GM19351 (cell line): ENCODE data around the gene KCNF1.

Experiments used
- ATAC-seq: cut with Tn5 transposase; IDR thresholded peaks from one replicate; pipeline ENCODE4 v1.9.1; 2021; ENCODE audit warnings: mild to moderate bottlenecking, moderate library complexity; ENCODE audit not compliant: unreplicated experiment

The KCNF1 gene, protein sequence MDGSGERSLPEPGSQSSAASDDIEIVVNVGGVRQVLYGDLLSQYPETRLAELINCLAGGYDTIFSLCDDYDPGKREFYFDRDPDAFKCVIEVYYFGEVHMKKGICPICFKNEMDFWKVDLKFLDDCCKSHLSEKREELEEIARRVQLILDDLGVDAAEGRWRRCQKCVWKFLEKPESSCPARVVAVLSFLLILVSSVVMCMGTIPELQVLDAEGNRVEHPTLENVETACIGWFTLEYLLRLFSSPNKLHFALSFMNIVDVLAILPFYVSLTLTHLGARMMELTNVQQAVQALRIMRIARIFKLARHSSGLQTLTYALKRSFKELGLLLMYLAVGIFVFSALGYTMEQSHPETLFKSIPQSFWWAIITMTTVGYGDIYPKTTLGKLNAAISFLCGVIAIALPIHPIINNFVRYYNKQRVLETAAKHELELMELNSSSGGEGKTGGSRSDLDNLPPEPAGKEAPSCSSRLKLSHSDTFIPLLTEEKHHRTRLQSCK

DNA sequence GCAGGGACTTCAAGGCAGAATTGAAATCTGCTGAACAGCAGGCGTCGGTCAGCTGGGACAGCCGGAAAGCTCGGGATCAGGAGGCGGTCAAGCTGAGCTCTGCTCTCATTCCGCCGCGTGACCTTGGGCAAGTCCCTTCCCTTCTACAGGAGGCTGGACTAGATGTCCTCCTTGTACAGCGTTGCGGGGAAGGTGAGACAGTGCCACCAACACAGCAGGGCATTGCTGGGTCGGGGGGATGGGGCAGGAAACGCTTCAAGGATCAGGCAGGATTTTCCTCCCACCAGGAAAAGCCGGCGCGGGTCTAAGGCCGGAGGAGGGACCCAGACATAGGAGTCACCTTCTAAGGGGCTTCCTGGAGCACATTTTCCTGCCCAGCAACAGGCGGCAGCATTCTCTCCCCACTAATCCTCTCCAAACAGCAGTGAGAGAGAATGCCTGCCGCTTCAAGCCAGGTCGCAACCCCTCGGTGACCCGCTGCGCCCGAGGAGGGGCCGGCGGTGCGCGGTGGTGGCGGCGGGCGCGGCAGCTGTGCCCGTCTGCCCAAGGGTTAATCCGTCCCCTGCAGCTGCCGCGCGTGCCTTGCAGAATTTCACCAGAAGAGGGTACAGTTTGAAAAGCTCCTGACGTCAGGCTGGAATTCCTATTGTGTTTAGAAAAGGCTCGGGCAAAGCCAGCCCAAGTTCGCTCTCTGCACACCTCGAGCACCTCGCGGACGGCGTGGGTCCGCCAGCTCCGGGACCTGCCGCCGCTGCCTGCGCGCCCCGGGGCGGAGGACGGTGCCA, at the start of gene KCNF1:
Gene KCNF1, plus strand, starts transcription at position 644 of the 785 bp plus-strand sequence. CDS start 493 bp downstream, outside the sequence.
- ATAC-seq: no peak

DNA sequence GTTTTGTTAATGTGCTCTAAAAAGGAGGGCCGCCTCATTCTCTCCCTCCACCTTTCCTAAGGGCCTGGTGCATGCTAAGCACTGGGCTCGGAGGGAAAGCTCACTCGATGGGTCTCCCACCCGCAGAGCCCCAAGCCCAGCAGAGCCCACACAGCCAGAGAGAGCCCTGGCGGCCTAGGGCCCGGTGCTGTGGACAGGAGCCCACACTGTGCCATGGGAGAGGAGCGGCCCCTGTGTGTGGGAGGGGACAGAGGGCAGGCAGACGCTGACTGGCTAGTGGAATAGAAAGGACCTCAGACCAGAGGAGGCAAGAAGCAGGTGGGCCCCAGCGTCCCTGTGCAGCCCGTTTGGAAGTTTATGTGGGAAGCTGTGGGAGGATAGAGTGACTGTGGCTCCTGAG, 49.4 kb upstream of the KCNF1 start:
- ATAC-seq: no peak

DNA sequence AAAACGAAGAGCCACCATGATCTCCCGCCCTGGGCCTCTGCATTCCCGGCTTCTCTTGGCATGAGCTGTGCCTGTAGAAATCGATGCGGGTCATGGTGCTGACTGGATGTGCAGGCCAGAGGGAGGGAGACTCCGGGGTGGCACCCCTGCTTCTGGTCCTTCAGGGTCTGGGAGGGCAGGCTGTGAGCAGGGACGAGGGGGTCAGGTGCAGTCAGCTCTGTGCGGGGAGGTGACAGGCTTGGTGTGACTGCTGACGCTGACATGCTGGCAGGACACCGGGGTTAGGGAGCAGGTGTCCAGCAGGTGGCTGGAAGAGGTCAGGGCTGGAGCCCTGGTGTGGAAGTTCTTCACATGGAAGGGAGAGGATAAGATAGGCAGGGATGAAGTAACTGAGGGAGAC, 48.7 kb upstream of the KCNF1 start:
- ATAC-seq: no peak

DNA sequence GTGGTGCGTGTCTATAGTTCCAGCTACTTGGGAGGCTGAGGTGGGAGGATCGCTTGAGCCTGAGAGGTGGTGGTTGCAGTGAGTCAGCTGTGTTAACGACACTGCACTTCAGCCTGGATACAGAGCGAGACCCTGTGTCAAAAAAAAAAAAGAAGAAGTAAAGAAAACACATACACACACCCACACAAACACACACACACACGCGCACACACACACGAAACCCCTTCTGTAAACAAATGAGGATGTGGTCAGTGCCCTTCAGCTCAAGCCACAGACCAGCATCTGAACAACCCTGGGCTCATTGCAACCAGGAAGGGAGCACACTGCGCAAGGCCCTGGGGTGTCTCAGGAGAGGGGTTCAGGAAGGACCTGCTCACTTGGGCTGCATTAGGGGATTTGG, 47.9 kb upstream of the KCNF1 start:
- ATAC-seq: peak; percentile 73

DNA sequence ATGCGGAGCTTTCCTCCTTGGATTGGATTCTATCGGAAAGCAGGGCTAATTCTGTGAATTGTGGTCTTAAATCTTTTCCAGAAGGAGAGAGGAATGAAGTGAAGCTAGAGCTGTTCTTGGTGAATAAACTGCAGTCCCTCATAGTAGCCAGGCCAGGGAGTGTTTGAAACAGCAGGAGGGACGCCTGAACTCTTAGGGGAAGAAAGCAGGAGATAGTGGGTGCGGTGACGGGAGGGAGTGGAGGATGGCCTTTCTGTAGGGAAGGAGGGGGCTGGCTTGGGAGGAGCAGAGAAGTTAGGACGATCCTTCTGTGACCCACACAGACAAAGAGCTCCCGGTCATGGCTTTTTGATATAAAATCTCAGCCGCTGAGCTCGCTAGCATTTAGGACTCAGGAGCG, 47.5 kb upstream of the KCNF1 start:
- no peak for ATAC-seq

DNA sequence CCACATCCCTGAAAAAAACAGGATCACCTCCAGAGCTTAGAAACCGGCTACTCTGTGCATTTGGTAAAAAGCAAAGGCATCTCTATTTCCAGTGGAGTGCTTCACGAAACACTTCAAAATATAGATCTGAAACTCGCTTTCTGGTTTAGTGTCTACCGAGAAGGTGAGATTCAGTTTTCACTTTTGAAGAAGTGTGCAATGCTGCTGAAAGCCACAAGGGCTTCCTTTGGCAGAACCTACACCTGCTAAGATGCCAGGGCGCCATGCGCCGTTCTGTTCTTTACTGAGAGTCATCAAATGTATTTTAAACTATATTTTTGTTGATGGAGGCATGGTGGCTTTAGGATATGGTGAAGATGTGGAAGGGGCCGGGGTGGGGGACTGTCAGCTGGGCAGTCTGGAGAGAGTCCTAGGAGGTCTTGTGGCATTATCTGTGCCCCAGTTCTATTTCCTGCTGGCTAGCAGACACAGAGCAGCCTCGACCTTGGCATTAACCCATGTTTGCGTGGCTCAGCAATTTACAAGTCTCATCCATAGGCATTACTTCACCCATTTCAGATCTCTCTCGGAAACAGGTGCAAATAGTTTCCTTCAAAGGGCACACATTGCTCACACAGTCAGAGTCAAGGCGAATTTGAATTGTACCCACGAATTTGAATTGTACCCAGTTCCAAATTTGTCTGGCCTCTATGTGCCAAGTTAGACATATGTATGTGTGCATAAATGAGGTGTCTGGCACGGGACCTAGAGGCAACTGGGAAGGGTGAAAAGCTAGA, 46.7 kb upstream of the KCNF1 start:
- ATAC-seq: peak; percentile 87

DNA sequence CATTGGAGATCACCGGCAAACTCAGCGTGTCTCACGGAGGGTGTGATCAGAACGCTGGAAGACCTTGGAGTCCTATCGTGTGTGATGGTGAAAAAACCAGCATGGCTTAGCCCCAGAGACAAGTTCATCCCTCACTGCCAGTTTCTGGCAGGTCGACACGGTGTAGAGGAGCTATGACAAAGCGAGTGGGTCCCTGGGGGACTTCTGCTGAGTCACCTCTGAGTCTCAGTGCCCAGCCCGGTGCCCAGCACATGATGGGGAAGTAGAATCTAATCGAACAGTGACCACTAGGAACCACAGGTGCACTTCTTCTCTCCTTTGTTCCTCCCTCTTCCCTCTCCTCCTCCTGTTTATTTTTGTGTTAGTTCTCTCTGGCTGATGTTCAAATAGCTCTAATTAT, 45.9 kb upstream of the KCNF1 start:
- no peak for ATAC-seq

DNA sequence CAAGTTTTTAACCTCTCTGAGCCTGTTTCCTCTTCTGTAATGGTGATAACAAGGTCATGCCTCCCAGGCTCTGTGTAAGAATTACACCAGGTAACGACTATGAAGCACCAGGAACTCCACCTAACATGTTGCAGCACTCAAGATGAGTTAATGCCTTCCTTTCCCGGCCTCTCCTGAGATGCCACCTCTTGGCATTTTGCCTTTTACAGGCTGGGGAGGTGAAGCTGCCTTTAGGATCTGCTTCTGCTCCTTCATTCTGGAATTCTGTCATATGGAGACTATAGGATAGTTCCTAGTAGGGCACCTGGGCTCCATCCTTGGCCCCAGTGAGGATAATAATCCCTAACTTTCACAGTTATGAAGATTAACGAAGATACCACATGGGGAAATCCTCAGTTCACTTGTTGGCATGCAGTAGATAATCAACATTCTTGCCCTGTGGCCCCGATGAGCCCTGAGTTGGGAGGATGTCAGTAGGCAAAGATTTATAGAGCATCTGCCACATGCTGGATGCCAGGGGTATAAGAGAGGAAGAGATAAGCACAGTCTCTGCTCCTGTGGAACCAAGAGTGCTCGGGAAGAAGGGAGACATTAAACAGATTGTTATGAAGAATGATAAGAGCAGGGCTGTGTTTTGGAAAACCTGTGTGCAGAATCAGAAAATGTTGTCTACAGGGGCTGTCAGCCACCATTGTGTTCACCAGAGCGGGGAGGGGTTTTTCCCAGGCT, 43.9 kb upstream of the KCNF1 start:
- ATAC-seq: no peak

DNA sequence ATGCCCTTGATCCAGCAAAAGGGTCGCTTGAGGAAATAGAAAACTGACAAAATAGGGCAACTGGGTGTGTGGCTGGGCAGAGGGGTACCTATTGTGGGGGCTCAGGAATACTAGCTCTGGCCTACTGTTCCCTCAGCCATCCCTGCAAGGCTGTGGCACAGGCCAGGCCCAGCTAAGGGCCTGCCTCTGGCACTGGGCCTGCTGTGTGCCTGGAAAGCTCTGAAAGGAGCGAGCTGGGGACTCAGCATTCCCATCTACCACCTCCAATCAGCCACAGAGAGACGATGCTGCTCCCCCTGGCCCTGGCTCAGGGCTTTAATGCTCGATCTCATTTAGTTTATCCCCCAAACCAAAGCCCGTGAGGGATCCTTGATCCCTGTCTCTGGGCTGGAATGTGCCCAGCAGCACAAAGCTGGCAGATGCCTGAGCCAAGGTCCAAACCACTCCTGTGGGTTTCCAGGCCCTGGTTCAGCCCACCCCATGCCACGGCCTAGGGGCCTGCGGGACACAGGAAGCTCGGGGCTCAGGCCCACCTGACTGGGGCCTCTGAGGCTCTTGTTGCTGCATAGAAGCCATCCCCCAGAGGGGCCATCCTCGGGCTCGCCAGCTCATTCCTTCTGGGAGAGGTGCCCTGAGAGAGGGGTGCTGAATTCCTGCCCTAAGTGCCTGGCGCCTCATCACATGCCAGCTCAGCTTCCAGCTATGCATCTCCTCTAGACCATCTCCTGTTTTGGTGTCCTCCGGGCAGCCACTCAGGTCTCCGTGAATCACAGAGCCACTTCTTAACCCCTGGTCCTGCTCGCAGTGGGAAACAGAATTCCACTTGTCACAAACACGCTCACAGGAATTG, 43.0 kb upstream of the KCNF1 start:
- no peak for ATAC-seq

DNA sequence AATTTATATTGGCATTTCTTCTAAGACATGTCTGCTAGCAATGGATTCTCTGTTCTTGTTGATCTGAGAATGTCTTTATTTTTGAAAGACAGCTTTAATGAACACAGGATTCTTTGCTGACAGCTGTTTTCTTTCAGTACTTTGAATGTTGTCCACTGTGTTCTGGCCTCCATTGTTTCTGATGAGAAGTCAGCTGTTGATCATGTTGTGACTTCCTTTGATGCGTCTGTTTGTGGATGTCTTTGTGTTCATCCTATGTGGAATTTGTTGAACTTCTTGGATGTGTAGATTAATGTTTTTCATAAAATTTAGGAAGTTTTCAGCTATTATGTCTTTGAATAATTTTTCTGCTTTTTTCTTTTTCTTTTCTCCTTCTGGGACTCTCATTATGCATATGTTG, 39.8 kb upstream of the KCNF1 start:
- no peak for ATAC-seq

DNA sequence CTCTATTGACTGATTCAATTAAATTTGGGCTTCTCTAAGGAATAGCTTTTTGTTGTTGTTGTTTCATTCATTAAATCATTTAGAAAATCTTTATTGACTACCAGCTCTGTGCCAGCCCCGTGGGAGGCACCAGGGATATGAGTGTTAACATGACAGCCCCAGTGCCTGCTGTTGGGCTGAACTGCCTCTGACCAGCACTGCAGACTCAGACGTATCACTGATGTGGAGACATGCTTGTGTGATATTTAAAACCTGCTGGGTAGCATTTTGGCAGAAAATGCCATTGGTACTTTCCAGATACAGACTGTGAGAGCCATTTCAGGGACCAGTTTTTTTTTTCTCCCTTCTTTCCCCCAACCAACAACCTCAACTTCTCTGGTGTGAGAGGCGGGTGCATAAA, 38.6 kb upstream of the KCNF1 start:
- no peak for ATAC-seq

DNA sequence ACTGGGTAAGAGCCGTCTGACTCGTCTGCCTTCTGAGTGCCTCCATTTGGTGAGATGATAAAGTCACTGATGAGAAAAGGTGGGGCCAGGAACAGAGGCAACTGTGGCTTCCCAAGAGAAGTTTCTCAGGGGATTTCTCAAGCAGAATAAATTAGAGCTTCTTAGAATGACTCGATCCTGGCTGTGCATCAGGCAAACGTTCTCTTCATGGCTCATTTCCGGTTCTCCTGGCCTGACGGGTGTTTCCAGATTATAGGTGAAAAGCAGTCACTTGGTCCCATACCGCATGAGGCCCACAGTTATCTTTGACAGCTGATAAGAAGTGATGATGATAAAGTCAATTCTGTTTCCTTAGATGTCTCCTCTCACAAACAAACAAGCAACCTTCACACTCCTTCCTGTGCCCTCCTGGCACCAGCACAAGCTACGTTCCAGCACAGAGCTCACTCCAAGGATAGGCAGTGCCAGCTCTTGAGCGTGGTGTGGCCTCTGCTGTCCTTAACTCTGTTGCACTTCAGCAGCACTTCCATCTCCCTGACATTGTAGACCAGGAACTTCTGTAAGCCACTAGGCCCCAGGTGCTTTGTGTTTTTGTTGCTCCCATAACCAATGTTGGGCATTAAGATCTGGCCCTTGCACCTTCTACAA, 37.8 kb upstream of the KCNF1 start:
- peak; percentile 55 for ATAC-seq

DNA sequence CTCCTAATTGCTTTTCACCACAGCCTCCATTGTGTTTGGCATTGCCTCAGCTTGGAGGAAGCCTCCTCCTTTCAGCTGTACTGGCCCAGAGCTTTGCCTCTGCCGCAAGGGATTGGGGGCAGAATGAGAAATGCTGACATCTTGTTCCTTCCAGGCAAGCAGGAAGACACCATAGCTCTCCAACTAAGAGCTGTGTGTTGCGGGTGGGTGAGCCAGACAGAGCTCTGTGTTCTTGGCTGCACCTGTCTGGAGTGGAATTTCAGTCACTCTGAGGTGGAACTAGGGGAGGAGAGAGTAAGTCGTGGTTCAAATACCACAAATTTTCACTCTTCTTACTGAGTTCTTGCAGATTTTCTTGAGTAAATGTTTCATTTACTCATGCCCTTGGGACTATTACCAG, 36.6 kb upstream of the KCNF1 start:
- no peak for ATAC-seq

DNA sequence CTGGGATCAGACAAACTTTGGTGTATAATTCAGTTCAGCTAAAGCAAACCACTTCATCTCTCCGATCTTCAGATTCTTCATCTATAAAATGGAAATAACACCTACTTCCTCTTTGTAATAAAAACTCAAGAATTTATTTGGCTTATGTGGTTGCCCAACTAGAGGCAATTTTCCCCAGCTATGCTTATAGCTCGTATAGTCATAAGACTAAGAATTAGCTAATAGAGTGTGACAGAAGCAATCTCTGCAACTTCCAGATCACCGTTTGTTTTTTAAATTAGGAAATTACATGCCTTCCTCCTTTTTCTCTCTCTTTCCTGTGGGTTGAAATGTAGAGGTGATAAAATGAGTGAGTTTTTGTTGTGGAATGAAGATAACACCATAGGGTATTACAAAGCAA, 35.3 kb upstream of the KCNF1 start:
- no peak for ATAC-seq

DNA sequence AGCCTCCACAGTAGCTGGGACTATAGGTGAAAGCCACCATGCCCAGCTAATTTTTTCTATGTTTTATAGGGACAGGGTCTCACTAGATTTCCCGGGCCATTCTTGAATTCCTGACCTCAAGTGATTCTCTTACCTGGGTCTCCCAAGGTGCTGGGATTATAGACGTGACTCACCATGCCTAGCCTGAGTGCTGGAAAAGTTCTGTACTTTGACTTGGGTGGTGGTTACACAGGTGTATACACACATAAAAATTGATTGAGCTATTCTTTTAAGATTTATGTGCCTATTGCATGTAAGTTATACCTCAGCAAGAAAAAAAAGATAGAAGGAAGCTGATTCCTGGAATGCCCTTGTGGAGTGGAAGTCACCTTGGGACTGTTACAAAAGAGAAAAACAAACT, 34.8 kb upstream of the KCNF1 start:
- ATAC-seq: no peak

DNA sequence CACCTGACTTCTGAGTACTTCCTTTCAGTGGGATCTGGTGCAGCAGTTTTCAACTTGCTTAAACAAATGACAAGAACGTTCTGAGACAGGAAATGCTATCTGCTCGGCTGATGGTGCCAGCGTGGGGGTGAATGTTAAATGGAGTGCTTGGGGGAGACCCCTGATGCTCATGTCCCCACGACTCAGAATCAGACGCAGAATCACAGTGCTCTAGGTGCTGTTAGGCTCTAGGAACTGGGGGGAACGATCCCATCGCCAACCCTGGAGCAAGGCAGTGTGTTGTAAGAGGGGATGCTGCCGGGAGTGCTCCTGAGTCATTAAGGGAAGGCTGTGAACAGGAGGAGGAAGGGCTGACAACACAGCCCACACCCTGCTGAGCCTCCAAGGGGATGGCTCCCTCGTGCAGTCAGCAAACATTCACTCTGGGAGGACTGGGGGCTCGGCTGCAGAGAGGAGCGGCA, 34.1 kb upstream of the KCNF1 start:
- no peak for ATAC-seq

DNA sequence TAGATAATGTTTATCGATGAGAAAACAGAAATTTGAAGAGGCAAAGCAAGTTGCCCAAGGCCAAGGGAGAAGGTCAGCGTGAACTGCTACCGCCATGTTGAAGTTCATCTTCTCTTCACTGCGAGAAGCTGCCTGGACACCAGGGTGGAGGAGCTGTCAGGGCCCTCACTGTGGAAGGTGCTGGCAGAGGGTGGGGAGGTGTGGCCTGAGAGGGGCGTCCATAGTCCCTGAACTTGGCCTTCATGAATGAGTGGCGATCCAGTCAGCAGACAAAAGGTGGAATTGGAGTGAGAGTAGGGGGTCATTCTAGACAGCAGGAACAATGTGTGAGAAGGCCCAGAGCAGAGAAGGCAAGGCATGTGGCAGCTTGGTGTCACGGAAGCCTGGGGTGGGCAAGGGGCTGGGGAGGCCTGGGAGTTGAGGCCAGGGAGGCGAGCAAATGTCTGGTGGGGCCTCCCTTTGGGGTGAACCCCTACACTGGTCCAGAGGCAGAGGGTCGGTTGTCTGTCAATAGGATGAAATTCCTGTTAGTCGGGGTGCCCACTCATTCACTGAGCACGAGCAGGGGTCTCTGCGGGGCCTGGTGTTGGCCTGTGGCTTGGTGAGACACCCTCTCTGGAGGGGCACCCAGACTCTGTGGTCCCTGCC, 33.3 kb upstream of the KCNF1 start:
- no peak for ATAC-seq

DNA sequence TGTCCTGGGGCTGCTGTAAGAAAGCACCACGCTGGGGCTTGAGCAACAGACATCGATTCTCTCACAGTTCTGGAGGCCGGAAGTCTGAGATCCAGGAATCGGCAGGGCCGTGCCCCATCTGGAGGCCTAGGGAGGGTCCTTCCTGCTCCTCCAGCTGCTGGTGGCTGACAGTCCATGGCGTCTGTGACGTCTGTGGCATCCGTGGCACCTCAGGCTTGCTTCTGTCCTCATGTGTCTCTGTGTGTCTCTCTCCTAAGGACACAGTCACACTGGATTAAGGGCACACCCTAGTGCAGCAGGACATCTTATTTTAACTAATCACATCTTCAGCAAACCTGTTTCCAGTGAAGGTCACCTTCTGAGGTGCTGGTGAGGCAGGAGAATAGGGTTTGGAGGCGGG, 32.6 kb upstream of the KCNF1 start:
- no peak for ATAC-seq
